GM12873 (cell line): Measurements from ENCODE around the gene LMO1.

Experiments
- CTCF ChIP-seq: IDR thresholded peaks from 2 replicates; pipeline ENCODE4 v1.5.1; 2012; ENCODE audit warnings: low read depth, mild to moderate bottlenecking, moderate library complexity, low read length, control low read depth; ENCODE audit not compliant: insufficient read depth; ENCODE audit errors: missing control alignments

Gene LMO1

GRCh38 chr11:8218409-8218808 lies 45.3 kb downstream of the LMO1 start:
- no peak for TF ChIP-seq CTCF

- TF ChIP-seq CTCF: no peak
Measured at GRCh38 chr11:8217926-8218325, 45.8 kb downstream of the LMO1 start.

- TF ChIP-seq CTCF: no peak
Measured at GRCh38 chr11:8217136-8217535, 46.5 kb downstream of the LMO1 start.

GRCh38 chr11:8213376-8213775 lies 50.3 kb downstream of the LMO1 start:
- no peak for TF ChIP-seq CTCF

GRCh38 chr11:8209208-8209807 lies 54.4 kb downstream of the LMO1 start:
- TF ChIP-seq CTCF: peak; percentile 84

- TF ChIP-seq CTCF: no peak
Measured at GRCh38 chr11:8207080-8208000, 56.3 kb downstream of the LMO1 start.

GRCh38 chr11:8206251-8207079 lies 57.2 kb downstream of the LMO1 start:
- TF ChIP-seq CTCF: no peak
